RWPE2 (cell line): Measurements from ENCODE around the gene SLC2A6.

ENCODE experiments used
- ATAC-seq: fragments of 200-7000 bp; cut with Tn5 transposase; 3 replicates; pipeline ENCODE4 v1.9.1; 2021; ENCODE audit warnings: low read depth
- DNase-seq: peaks from one replicate; pipeline ENCODE4 v3.0.0-alpha.2; 2020; ENCODE audit warnings: low spot score
- H3K27ac ChIP-seq: fragments of 450-650 bp; 2 replicates; pipeline ENCODE4 v1.5.1; 2017; ENCODE audit warnings: mild to moderate bottlenecking; ENCODE audit not compliant: poor library complexity, severe bottlenecking
- H3K27me3 ChIP-seq: fragments of 250-450 bp; sonication (Bioruptor Pico); 2 replicates; pipeline ENCODE4 v1.5.1; 2021; ENCODE audit warnings: mild to moderate bottlenecking, moderate library complexity; ENCODE audit not compliant: insufficient read depth, poor library complexity, severe bottlenecking
- H3K36me3 ChIP-seq: fragments of 250-450 bp; sonication (Bioruptor Pico); 2 replicates; pipeline ENCODE4 v1.5.1; 2020; ENCODE audit warnings: low read depth, mild to moderate bottlenecking, moderate library complexity
- H3K4me1 ChIP-seq: fragments of 250-450 bp; sonication (Bioruptor Pico); 2 replicates; pipeline ENCODE4 v1.5.1; 2021; ENCODE audit warnings: mild to moderate bottlenecking, moderate library complexity; ENCODE audit not compliant: insufficient read depth, poor library complexity, severe bottlenecking
- H3K4me3 ChIP-seq: fragments of 250-450 bp; sonication (Bioruptor Pico); 2 replicates; pipeline ENCODE4 v1.5.1; 2021; ENCODE audit warnings: mild to moderate bottlenecking, moderate library complexity; ENCODE audit not compliant: severe bottlenecking
- H3K9me3 ChIP-seq: fragments of 250-450 bp; sonication (Bioruptor Pico); 2 replicates; pipeline ENCODE4 v1.5.1; 2021; ENCODE audit warnings: mild to moderate bottlenecking, moderate library complexity; ENCODE audit not compliant: severe bottlenecking
- TF ChIP-seq, protein P1 (sequence below): fragments of 450-650 bp; IDR thresholded peaks from one replicate; pipeline ENCODE4 v1.5.1; 2017; ENCODE audit warnings: mild to moderate bottlenecking, moderate library complexity; ENCODE audit not compliant: poor library complexity, severe bottlenecking

The SLC2A6 gene, protein sequence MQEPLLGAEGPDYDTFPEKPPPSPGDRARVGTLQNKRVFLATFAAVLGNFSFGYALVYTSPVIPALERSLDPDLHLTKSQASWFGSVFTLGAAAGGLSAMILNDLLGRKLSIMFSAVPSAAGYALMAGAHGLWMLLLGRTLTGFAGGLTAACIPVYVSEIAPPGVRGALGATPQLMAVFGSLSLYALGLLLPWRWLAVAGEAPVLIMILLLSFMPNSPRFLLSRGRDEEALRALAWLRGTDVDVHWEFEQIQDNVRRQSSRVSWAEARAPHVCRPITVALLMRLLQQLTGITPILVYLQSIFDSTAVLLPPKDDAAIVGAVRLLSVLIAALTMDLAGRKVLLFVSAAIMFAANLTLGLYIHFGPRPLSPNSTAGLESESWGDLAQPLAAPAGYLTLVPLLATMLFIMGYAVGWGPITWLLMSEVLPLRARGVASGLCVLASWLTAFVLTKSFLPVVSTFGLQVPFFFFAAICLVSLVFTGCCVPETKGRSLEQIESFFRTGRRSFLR

DNA sequence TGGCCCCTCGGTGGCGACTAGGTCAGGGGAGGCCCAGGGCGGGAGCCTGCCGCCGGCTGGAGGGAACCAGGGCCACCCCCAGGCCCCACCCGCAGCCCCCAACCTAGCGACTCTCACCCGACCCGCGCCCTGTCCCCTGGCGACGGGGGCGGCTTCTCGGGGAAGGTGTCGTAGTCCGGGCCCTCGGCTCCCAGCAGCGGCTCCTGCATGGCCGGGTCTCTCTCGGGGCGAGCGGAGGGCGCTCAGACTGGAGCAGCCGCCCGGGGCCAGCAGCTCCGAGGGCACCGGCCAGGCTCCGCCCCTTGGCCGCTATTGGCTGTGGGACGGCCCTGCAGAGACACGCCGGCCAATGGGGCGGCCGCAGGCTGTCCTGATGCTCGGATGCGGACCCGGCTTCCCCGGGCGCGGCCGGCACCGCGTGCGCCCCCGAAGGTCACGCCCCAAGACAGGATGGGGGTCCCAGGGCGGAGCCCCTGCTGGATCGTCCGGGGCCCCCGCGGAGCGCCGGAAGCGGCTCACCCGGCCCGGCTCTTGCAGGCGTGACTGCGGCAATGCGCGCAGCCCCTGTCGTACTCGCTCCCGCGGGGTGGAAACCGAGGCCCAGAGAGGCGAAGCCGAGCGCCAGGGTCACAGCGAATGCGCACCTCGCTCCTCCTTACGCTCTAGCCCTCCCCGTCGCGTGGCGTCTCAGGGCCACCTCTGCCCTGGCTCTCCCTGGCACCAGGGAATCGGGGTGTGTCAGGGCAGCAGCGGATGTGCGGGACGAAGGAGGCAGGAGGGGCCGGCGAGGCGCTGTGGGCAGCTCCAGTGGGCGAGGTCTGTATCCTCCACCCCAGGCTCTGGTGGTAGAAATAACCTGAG, at the start of gene SLC2A6:
TSS of gene SLC2A6 (minus strand) at position 249 of the 861 bp plus-strand sequence. CDS start at position 209, 40 bp downstream.
- Histone ChIP-seq H3K4me1 (no peaks in the 10 kb centered on the region), H3K36me3 (peaks cover 27% of the 10 kb centered on the region), H3K27ac (peak within 1 kb of the TSS; percentile 45), H3K4me3 (peak within 1 kb of the TSS; percentile 53), H3K9me3 (no peaks in the 10 kb centered on the region), H3K27me3 (no peaks in the 10 kb centered on the region)
- ATAC-seq: peak; percentile 98
- TF ChIP-seq, protein P1, sequence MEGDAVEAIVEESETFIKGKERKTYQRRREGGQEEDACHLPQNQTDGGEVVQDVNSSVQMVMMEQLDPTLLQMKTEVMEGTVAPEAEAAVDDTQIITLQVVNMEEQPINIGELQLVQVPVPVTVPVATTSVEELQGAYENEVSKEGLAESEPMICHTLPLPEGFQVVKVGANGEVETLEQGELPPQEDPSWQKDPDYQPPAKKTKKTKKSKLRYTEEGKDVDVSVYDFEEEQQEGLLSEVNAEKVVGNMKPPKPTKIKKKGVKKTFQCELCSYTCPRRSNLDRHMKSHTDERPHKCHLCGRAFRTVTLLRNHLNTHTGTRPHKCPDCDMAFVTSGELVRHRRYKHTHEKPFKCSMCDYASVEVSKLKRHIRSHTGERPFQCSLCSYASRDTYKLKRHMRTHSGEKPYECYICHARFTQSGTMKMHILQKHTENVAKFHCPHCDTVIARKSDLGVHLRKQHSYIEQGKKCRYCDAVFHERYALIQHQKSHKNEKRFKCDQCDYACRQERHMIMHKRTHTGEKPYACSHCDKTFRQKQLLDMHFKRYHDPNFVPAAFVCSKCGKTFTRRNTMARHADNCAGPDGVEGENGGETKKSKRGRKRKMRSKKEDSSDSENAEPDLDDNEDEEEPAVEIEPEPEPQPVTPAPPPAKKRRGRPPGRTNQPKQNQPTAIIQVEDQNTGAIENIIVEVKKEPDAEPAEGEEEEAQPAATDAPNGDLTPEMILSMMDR: no peak
- DNase-seq: no peak

DNA sequence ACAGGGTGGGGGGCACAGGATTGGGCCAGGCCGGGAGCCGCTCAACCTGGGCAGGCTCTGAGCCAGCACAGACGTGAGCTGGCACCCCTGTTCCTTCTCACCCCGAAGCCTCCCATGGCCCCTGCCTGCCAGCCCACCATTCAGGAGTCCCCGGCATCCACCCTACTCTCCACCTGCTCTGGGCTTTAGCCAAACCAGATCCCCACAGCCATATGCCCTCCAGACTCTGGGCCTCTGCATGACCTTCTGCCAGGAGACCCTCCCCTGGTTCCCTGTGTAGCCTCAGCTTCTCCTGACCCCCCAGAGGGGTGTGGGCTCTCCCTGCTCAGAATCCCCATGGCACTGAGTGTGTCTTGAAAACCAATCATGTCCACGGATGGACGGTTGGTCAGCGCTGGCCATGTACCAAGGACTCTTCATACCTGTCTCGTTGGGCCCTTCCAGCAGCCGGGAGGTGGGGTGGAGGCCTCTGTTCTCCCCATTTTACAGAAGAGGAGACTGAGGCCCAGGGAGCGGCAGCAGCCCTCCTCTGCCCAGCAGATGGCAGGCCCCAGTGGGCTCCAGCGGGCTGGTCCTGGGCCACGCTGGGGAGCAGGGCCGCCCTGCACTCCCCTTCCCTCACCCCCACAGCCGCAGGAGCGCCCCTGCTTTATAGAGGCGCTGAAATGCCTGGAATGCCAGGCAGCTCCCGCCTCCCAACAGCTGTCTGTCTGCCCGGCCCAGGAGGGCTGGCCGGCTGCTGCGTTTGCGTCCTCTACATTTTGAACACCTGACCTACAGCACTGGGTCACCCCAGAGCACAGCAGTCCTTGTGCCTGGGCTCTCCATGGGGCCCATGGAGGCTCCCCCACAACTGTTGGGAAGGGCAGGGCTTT, 49.3 kb upstream of the SLC2A6 start:
- Histone ChIP-seq H3K27me3 (peaks cover 69% of the 10 kb centered on the region), H3K27ac (no peak overlapping the region), H3K9me3 (no peaks in the 10 kb centered on the region), H3K36me3 (no peaks in the 10 kb centered on the region), H3K4me1 (no peaks in the 10 kb centered on the region), H3K4me3 (no peak overlapping the region)
- TF ChIP-seq, protein P1: no peak
- DNase-seq (no peak), ATAC-seq (no peak)

DNA sequence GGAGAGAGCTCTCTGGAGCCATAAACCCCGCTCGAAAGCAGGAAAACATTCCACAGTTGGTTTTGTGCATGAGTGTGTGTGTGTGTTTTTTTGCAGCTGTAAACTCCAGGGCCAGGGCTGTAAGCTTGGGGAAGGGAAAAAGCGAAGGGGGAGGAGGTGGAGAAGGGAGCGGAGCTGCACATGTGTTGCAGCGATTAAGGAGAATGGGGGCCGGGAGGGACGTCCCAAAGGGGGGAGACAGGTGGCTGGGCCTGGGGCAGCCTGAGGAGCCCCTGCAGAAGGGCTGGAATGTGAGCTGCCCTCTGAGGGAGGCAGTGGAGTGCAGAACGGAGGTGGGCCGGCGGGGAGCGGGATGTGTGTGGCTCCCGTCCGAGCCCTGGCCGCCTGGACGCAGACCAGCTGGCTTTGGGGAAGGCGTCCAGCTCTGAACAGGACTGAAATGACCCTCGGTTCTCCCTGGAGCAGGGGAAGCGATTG, 48.6 kb upstream of the SLC2A6 start:
- TF ChIP-seq, protein P1: no peak
- DNase-seq (no peak), ATAC-seq (no peak)
- no peaks in the 10 kb centered on the region for H3K4me1 ChIP-seq
- no peak overlapping the region for H3K4me3 ChIP-seq
- H3K9me3 ChIP-seq: no peaks in the 10 kb centered on the region
- H3K27ac ChIP-seq: no peak overlapping the region
- no peaks in the 10 kb centered on the region for H3K36me3 ChIP-seq
- peaks cover 62% of the 10 kb centered on the region for H3K27me3 ChIP-seq

DNA sequence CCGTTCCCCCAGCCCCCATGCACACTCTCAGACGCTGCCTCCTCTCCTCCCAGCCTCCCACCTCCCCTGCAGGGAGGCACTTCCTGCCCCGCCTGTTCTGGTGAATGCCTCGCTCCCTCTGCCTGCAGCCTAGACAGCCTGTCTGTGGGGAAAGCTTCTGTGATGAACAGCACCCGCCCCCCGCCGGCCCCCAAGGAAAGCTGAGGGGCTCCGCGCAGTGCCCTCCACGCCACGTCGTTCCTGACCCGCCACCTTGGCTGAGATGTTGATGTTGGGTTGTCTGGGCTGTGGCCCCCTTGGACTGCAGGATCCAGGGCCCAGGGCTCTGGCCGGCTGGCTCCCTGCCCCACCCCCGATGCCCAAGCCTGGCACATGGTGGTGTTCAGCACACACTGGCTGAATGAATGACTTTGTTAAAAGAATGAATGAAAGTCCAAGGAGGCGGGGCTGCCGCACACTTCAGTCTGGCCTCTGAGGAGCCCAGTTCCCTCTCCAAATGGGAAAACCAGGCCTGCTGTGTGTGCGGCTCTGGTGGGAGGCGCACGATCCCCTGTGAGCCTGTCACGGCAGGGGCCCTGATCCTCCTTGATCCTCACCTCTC, 47.9 kb upstream of the SLC2A6 start:
- H3K27me3 ChIP-seq: peaks cover 55% of the 10 kb centered on the region
- no peaks in the 10 kb centered on the region for H3K9me3 ChIP-seq
- no peaks in the 10 kb centered on the region for H3K36me3 ChIP-seq
- TF ChIP-seq, protein P1: no peak
- DNase-seq (no peak), ATAC-seq (no peak)
- no peak overlapping the region for H3K4me3 ChIP-seq
- no peak overlapping the region for H3K27ac ChIP-seq
- H3K4me1 ChIP-seq: no peaks in the 10 kb centered on the region
